GM19023 (cell line): ENCODE results near the gene TMEM209.
"Not testable (repeated sequence)": the region's sequence is repeated elsewhere in the genome, so short reads cannot be mapped to it uniquely, and the experiment has no call there.

Source experiments
- ATAC-seq: cut with Tn5 transposase; IDR thresholded peaks from one replicate; pipeline ENCODE4 v1.9.1; 2021; ENCODE audit warnings: mild to moderate bottlenecking, moderate library complexity; ENCODE audit not compliant: unreplicated experiment

The TMEM209 gene

DNA sequence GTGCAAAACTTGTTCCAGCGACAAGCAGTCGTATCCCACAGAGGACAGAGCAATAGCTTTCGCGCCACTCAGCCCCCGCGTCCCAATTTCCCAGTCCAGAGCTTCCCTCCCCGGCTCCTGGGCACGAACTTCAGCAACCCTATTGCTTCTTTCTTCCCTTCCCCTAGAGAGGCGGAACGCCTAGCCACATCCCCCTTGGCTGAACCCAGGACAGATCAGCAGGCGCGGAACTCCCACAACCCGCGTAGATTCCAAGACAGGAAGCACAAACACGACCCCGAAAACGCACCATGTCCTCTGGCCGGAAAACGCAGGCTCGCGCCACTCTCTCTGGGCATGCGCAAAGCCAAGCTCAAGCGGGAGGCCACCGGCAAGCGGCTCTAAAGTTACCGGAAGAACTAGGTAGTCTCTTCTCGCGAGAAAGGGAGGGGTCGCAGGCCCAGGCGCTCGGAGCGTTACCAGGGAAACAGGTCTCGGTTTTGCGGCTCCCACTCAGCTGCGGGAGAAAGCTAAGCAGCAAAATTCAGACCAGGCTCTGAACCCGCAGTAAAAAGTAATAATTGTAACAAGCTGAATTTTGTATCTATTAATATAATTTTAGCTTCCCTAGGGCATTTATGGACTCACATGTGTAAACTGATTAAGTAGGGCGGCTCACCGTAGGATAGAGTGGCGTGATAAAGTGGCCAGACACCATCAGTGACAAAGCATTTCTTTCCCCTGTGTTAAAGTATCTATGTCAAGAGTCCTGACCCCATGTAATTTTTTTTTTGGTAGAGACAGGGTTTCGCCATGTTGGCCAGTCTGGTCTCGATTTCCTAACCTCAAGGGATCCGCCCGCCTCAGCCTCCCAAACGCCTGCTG, at the start of gene TMEM209:
Gene TMEM209, minus strand, starts transcription at position 323 of the 864 bp plus-strand sequence. Its CDS starts 31 bp downstream, at position 292.
- ATAC-seq: peak; percentile 95

DNA sequence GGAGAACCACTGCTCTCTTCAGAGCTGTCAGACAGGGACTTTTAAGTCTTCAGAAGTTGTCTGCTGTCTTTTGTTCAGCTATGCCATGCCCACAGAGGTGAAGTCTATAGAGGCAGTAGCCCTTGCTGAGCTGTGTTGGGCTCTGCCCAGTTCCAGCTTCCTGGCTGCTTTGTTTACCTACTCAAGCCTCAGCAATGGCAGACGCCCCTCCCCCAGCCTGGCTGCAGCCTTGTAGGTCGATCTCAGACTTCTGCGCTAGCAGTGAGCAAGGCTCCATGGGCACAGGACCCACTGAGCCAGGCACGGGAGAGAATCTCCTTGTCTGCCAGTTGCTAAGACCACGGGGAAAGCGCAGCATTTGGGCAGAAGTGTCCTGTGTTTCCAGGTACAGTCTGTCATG, 49.3 kb upstream of the TMEM209 start:
- no peak for ATAC-seq

DNA sequence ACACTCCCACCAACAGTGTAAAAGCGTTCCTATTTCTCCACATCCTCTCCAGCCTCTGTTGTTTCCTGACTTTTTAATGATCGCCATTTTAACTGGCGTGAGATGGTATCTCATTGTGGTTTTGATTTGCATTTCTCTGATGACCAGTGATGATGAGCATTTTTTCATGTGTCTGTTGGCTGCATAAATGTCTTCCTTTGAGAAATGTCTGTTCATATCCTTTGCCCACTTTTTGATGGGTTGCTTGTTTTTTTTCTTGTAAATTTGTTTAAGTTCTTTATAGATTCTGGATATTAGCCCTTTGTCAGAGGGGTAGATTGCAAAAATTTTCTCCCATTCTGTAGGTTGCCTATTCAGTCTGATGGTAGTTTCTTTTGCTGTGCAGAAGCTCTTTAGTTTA, 44.4 kb upstream of the TMEM209 start:
- ATAC-seq: not testable (repeated sequence)

DNA sequence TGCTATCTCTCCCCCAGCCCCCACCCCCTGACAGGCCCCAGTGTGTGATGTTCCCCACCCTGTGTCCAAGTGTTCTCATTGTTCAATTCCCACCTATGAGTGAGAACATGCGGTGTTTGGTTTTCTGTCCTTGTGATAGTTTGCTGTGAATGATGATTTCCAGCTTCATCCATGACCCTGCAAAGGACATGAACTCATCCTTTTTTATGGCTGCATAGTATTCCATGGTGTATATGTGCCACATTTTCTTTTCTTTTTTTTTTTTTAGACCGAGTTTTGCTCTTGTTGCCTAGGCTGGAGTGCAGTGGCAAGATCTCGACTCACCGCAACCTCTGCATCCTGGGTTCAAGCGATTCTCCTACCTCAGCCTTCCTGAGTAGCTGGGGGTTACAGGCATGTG, 43.6 kb upstream of the TMEM209 start:
- not testable (repeated sequence) for ATAC-seq

DNA sequence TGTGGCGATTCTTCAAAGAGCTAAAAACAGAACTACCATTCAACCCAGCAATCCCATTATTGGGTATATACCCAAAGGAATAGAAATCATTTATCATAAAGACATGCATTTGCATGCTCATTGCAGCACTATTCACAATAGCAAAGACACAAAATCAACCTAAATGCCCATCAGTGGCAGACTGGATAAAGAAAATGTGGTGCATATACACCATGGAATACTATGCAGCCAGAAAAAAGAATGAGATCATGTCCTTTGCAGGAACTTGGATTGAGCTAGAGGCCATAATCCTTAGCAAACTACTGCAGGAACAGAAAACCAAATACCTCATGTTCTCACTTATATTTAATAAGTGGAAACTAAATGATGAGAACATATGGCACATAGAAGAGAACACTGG, 41.3 kb upstream of the TMEM209 start:
- ATAC-seq: not testable (repeated sequence)

DNA sequence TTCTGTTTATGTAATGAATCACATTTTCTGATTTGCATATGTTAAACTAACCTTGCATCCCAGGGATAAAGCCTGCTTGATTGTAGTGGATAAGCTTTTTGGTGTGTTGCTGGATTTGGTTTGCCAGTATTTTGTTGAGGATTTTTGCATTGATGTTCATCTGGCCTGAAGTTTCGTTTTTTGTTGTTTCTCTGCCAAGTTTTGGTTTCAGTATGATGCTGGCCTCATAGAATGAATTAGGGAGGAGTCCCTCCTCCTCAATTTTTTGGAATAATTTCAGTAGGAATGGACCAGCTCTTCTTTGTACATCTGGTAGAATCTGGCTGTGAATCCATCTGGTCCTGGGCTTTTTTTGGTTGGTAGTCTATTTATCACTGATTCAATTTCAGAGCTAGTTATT, 38.3 kb upstream of the TMEM209 start:
- not testable (repeated sequence) for ATAC-seq

DNA sequence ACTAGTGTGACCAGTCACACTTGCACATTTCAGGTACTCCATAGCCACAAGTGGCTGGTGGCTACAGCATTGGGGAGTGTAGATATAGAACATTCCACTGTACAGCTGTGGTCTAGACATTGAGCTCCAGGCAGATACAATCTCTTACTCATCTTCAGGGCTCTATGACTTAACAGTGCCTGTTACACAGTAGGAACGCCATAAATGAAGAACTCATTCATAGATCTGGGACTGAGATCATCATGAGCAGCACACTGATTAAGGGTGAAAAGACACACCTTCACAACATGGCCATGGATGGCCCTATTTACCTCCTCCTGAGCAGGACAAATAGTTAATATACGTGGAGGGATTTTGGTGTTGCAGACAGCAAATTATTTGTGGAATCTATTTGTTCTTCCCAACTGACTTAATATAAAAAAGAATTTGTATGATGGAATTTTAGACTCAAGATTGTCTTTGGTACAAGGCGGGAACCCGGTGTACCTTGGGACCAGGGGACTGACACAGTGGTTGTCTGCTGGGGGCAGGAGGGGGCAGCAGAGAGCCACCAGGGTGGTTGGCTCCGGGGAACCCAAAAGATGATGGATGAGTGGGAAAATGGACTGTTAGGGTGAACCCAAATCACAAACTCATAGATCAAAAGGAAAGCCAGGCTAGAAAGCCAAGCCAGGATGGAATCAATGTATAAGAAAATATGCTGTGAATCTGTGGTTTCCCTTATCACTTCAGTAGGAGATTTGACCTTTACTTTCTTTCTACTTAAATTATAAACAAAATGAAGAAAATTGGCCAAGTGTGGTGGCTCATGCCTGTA, 37.2 kb upstream of the TMEM209 start:
- ATAC-seq: no peak

DNA sequence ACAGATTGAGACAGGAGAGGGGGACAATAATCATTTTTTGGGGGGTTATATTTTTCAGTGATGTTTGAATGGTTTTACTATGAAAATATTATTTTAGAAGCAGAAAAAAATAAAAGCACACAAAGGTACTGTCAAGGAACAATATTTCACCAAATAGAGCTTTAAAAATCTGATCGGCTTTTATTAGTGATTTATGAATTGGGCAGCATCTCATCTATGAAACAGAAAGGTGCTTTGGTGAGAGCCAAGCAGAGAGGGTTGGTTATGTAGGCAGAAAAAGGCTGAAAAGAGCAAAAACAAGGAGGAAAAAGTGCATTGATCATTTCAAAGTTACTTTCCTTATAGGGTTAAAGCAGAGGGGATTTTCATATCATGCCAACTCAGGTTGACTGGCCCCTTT, 35.0 kb upstream of the TMEM209 start:
- no peak for ATAC-seq

DNA sequence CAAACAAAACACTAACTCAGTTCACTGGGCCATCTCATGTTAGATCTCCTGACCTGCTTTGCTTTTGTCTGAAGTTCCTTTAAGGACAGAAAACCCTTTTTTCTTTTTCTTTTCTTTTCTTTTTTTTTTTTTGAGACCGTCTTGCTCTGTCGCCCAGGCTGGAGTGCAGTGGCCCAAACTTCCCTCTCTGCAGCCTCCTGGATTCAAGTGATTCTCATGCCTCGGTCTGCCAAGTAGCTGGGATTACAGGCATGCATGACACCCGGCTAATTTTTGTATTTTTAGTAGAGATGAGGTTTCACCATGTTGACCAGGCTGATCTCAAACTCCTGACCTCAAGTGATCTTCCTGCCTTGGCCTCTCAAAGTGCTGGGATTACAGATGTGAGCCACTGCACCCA, 31.2 kb upstream of the TMEM209 start:
- not testable (repeated sequence) for ATAC-seq

DNA sequence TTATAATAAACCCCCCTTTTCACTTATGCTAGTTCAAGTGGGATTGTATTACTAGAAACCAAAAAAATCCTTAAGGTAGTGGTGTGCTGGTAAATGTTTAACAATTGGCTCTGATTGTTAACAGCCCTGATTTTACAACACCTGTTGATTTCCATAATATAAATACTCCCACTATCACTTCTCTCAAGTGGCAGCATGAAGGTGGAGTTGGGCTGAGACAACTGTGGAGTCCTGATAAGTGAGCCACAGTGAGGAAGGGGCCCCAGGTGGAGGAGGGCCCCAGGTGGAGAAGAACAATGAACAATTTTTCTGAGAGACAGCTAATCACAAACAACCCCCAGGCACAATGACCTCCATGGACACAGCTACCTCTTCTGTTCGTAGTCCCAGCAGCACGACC, 28.9 kb upstream of the TMEM209 start:
- ATAC-seq: no peak

DNA sequence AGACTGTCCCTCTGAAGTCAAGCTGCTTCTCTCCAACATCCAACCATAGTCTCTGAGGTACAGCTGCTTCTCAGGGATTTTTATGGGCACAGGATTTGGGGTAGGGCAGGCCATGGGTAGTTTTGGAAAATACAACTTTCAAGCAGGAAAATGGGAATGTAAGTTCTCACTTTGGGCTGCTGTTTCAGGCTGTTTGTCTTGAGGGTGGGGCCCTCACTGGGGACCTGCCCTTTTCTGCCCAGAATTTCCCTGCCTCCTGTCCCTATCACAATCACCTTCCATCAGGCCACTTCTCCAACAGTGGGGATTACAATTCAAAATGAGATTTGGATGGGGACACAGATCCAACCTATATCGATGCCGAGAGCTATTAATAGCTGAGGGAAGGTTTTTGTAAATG, 27.0 kb upstream of the TMEM209 start:
- ATAC-seq: no peak

DNA sequence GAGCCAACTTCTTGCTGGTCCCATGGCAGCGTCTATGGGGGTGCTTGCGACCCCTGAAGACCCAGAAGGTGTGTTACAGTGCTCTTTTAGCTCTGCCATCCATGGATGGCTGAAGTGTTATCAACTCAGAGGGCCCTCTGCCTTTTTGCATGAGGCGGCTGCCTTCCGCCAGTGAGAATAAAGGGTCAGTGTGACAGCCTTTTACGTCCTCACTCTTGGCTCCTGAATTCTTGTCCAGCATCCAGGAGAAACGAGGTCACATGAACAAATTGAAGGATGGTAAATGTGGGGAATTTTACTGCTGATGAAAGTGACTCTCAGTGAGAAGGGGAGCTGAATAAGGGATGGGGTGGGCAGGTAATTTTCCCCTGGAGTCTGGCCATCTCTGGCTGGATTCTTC, 26.6 kb upstream of the TMEM209 start:
- no peak for ATAC-seq

DNA sequence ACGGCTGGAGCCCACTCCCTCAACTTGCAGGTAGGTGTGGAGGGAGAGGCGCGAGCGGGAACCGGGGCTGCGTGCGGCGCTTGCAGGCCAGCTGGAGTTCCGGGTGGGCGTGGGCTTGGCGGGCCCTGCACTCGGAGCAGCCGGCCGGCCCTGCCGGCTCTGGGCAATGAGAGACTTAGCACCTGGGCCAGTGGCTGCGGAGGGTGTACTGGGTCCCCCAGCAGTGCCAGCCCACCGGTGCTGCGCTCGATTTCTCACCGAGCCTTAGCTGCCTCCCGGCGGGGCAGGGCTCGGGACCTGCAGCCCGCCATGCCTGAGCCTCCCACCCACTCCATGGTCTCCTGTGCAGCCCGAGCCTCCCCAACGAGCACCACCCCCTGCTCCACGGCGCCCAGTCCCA, 24.8 kb upstream of the TMEM209 start:
- not testable (repeated sequence) for ATAC-seq

DNA sequence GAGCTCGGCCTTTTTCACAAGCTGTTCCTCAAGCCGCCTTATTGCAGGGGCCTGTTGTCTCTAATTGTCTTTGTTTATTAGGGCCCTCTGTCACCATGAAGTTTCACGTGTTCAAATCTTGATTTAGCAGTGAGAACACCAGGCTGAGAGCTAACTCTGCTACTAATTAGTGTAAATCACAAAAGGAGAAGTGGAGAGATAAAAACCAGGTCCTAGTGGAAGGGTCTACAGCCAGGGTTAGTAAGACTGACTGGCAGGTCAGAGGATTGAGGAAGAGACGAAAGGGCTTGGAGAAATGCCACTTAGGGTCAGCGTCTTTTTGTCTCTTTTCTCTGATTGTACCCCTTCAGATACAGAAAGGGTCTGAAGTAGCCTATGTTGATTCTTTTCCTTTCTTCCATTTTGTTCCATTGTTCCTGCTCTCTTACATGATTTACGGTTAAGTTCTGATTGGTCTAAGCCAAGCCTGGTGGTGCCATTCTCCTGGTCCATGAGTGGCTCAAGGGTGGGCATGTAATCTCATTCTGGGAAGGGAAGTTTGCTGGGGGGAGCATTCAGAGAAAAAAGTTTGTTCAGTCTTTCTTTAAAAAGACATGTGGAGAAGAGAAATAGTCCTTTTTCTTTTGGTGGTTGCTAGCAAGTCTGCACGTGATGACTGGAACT, 23.8 kb upstream of the TMEM209 start:
- no peak for ATAC-seq

DNA sequence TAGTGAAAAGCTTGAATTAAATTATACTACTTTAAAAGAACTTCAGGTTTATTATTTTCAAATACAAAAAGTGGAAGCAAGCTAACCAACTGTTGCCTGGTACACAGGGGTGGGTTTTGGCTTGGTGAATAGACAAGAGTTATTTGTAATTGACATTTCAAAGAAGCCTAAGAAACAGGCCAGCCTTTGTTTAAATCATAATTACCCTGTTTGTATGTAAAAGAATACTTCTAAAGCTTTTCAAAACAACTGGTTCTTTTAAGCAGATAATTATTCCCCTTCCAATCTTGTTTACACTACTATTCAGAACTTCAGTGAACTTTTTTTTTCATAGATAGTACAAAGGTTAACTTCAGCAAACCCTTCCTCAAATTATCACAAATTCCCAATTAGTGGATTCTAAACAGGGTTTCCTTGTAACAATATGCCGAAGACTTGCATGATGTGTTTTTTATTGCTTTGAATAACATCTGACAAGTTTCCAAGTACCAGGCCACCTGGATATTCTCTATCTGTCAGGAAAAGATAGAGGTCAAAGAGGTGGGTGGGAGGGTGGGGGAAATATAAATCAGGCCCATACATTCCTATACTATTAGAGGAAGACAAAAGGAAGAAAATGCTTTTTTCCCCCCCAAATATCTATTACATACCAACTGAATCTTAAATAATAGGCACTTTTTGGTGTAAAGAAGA, 22.8 kb upstream of the TMEM209 start:
- ATAC-seq: no peak

DNA sequence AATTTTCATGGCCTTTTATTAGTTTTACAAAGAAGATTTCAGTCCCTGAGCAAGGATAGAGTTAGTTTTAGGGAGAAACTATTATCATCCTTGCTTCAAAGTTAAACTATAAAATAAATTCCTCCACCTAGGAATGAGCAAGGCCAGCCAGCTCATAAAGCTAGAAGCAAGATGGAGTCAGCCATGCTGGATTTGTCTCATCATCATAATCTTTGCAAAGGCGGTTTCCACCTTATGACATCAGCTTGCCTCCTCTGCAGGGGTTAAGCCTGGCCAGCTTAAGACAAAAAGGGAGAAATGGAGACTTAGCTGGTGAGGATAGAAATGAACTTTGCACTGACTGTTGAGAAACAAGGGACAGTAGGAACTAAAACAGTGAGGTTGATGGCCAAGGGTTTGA, 21.1 kb upstream of the TMEM209 start:
- ATAC-seq: no peak

DNA sequence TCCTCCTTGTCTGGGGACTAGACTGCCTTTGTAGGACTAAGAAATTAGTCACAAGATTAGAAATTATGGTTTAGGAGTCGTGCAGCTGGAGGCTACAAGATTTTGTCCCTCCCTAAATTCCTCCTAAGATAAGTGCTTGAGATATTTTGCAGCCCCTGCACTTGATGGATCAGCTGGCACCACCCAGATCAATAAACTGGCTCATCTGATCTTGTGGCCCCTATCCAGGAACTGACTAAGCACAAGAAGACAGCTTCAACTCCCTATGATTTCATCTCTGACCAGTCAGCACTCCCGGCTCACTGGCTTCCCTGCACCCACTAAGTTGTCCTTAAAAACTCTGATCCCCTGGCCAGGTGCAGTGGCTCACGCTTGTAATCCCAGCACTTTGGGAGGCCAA, 19.7 kb upstream of the TMEM209 start:
- ATAC-seq: not testable (repeated sequence)

DNA sequence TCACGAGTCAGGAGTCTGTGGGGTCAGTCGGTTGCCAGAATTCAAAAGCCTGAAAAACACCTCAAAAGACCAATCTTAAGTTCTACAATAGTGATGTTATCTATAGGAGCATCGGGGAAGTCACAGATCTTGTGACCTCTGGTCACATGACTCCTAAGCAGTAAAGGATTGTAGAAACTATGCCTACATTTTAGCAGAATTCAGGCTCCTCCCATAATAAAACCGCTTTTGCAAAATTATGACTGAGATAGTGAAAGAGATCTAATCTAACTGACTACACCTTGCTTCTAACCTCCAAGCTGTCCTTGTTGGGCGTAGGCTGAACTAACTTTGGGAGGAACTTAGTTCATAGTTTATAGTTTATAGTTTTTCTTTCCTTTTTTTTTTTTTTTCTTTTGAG, 19.0 kb upstream of the TMEM209 start:
- ATAC-seq: no peak

DNA sequence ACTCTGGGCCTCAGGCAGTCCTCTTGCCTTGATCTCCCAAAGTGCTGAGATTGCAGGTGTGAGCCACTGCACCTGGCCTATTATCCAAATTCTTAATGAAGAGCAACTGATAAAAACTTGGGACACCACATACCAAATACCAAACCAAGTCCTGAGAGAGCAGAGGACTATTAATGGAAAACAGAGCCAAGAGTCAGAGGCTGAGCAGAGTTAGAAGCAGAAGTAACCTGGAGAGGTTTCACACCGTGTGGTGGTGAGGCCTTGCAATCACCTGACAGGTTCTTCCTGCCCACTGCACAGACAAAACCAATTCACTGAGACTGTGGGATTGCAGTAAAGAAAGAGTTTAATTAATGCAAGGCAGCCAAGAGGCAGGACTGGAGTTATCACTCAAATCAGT, 18.4 kb upstream of the TMEM209 start:
- no peak for ATAC-seq

DNA sequence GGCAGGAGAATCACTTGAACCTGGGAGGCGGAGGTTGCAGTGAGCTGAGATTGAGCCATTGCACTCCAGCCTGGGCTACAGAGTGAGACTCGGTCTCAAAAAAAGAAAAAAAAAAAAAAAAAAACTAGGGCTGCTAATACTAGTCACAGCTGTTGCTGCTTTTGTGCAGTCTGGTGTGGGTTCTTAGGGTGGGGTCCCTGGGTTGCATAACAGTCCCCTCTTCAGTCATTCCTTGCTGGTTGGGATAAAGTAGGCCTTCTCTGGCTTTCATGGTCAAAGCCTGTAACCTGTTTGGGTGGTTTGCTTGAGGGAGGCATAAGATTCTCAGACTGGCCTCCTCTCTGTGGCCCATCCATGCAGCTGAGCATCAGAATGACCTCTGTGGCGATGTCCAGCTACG, 16.5 kb upstream of the TMEM209 start:
- no peak for ATAC-seq

DNA sequence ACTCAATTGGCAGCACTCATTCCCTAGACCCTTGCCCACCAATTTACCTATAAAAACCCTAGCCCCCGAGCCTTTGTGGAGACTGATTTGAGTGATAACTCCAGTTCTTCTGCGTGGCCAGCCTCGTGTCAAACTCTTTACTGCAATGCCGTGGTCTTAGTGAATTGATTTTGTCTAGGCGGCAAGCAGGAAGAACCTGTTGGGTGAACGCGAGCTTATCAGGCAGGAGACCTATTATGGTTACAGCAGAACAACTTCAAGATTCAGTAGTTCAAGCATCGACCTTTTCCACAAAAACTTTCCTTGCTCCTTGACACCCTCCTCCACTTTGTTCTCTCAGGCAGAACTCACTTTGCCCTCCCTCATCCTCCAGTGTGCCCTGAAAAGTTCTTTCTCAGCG, 14.7 kb upstream of the TMEM209 start:
- no peak for ATAC-seq
